NCI-H446 (cell line): Measurements from ENCODE around the gene SCN2B.

ENCODE experiments used
- DNase-seq, 2 experiments: peaks; one replicate each; lab custom pipeline; 2025; lab: John Stamatoyannopoulos, UW

The SCN2B gene

GRCh38 chr11:118175993-118176777 is at the start of gene SCN2B:
Gene SCN2B, minus strand, starts transcription at chr11:118176639. Its CDS starts 208 bp downstream, at chr11:118176431.
- peak in 1 of 2 experiments; percentile 9 for DNase-seq

- no peak for DNase-seq
These were observed 48.2 kb upstream of the SCN2B start, which contains the start of gene JAML for GRCh38 chr11:118224511-118225188. Gene JAML, minus strand, starts transcription at chr11:118225011. Its CDS starts 10,145 bp downstream, at chr11:118214866.

GRCh38 chr11:118223992-118224391 is 47.6 kb upstream of the SCN2B start:
- no peak for DNase-seq

GRCh38 chr11:118223570-118223969 is 47.1 kb upstream of the SCN2B start:
- no peak for DNase-seq

GRCh38 chr11:118222437-118222836 is 46.0 kb upstream of the SCN2B start:
- DNase-seq = no peak

GRCh38 chr11:118221419-118221818 is 45.0 kb upstream of the SCN2B start:
- no peak for DNase-seq

GRCh38 chr11:118219732-118220131 is 43.3 kb upstream of the SCN2B start:
- DNase-seq = no peak

- no peak for DNase-seq
These were observed 42.8 kb upstream of the SCN2B start for GRCh38 chr11:118219244-118219643.

GRCh38 chr11:118217575-118217974 is 41.1 kb upstream of the SCN2B start:
- DNase-seq = no peak

- DNase-seq = no peak
These were observed 40.4 kb upstream of the SCN2B start for GRCh38 chr11:118216621-118217481.

GRCh38 chr11:118215765-118216164 is 39.3 kb upstream of the SCN2B start:
- DNase-seq = no peak

GRCh38 chr11:118215262-118215661 is 38.8 kb upstream of the SCN2B start:
- DNase-seq = no peak

- no peak for DNase-seq
These were observed 37.9 kb upstream of the SCN2B start for GRCh38 chr11:118214210-118214914.

GRCh38 chr11:118213781-118214180 is 37.3 kb upstream of the SCN2B start:
- DNase-seq = no peak

GRCh38 chr11:118213201-118213600 is 36.8 kb upstream of the SCN2B start:
- no peak for DNase-seq

- DNase-seq = no peak
These were observed 36.3 kb upstream of the SCN2B start for GRCh38 chr11:118212781-118213191.

- no peak for DNase-seq
These were observed 35.8 kb upstream of the SCN2B start for GRCh38 chr11:118212131-118212725.

GRCh38 chr11:118211006-118211405 is 34.6 kb upstream of the SCN2B start:
- DNase-seq = no peak

- DNase-seq = no peak
These were observed 33.9 kb upstream of the SCN2B start for GRCh38 chr11:118210323-118210722.

GRCh38 chr11:118209033-118209432 is 32.6 kb upstream of the SCN2B start:
- DNase-seq = no peak

GRCh38 chr11:118207079-118207478 is 30.6 kb upstream of the SCN2B start:
- no peak for DNase-seq
